ENCODE measurements around the gene C10orf62. TPM values are rescaled to one million over a fixed set of nuclear protein-coding genes. Genes with fewer than 3 reads are reported as not detected.

Gene C10orf62
- total RNA-seq, 2 donors from 2014 or later = 1.3 TPM; not detected in 1

DNA sequence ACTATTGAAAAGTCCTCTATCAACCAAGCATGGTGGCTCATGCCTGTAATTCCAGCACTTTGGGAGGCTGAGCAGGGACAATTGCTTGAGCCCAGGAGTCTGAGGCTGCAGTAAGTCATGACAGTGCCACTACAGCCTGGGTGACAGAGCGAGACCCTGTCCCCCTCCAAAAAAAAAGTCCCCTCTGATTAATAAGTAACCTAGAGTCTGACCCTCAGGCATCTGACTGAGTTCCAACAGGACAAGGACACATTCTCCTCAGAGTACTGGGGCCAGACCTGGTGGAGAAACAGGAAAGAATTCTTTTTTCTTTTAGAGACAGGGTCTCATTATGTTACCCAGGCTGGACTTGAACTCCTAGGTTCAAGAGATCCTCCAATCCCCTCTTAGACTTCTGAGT lies 33.8 kb downstream of the C10orf62 start:
- intact Hi-C loops (cut with DNase I) = no loop called here
- Histone ChIP-seq H3K36me3 (replicated peaks in 1 of 2; ENCODE audit: insufficient read depth in 1 of 2, low read depth in 2 of 2) (no peaks in the 10 kb centered on the region), H3K27me3 (no peaks in the 10 kb centered on the region), H3K27ac (peak overlapping the region in 2 of 4 donors; percentile 17 to 47), H3K4me3 (no peak overlapping the region), H3K9me3 (no peaks in the 10 kb centered on the region), H3K4me1 (peaks cover 10% of the 10 kb centered on the region)
- no peak for TF ChIP-seq POLR2A (IDR thresholded peaks at IDR 0.05)
- TF ChIP-seq, protein P1, sequence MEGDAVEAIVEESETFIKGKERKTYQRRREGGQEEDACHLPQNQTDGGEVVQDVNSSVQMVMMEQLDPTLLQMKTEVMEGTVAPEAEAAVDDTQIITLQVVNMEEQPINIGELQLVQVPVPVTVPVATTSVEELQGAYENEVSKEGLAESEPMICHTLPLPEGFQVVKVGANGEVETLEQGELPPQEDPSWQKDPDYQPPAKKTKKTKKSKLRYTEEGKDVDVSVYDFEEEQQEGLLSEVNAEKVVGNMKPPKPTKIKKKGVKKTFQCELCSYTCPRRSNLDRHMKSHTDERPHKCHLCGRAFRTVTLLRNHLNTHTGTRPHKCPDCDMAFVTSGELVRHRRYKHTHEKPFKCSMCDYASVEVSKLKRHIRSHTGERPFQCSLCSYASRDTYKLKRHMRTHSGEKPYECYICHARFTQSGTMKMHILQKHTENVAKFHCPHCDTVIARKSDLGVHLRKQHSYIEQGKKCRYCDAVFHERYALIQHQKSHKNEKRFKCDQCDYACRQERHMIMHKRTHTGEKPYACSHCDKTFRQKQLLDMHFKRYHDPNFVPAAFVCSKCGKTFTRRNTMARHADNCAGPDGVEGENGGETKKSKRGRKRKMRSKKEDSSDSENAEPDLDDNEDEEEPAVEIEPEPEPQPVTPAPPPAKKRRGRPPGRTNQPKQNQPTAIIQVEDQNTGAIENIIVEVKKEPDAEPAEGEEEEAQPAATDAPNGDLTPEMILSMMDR (IDR thresholded peaks at IDR 0.05) = no peak
- ATAC-seq = peak; percentile 50
- DNase-seq = peak in 1 of 4 donors; percentile 4
- WGBS, 2 donors = 29 to 38% methylated on average over 1 of the region's 1 CpG

DNA sequence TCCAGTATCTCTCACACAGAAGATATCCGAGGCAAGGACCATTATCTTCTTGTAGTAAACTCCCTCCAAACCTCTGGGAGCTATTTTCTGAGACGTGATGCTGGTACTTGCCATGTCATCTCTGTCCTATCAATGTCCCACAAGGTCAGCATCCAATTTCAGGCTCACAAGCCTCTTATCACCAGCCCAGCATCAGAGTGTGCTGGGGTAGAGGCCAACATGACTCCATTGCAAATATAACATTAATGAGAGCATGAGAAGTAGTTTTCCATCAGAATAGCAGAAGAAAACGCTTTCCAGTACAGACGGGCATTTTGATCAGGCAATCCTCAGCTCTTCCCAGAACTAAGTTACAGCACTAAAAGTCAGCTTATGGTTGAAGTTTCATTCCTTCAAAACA lies 38.2 kb downstream of the C10orf62 start:
- no peaks in the 10 kb centered on the region for H3K36me3 ChIP-seq (replicated peaks in 1 of 2; ENCODE audit: insufficient read depth in 1 of 2, low read depth in 2 of 2)
- intact Hi-C loops (cut with DNase I) = no loop called here
- H3K4me1 ChIP-seq = peaks cover 14% of the 10 kb centered on the region
- no peak overlapping the region for H3K27ac ChIP-seq
- H3K9me3 ChIP-seq = no peaks in the 10 kb centered on the region
- no peak overlapping the region for H3K4me3 ChIP-seq
- WGBS, 2 donors = 59 to 63% methylated on average over 4 of the region's 4 CpGs
- no peaks in the 10 kb centered on the region for H3K27me3 ChIP-seq
- TF ChIP-seq, protein P1 (IDR thresholded peaks at IDR 0.05) = no peak
- no peak for TF ChIP-seq POLR2A (IDR thresholded peaks at IDR 0.05)
- DNase-seq (no peak), ATAC-seq (no peak)

DNA sequence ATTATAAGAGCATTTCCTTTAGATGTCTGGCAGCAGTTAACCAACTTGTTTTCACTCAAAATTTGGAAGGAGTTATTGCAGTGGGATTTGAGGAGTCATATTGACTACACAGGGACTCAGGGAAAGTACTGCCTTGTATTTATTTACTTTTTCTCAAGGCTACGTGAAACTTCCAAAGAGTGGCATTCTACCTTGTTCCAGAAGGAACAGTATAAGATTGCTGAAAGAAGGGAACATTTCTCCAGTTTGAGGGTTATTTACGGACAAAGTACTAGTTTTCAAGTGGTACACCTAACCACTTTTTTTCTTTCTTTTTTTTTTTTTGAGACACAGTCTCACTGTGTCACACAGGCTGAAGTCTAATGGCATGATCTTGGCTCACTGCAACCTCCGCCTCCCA lies 38.7 kb downstream of the C10orf62 start:
- TF ChIP-seq, protein P1 (IDR thresholded peaks at IDR 0.05) = no peak
- TF ChIP-seq POLR2A (IDR thresholded peaks at IDR 0.05) = no peak
- H3K4me3 ChIP-seq = no peak overlapping the region
- intact Hi-C loops (cut with DNase I) = no loop called here
- WGBS, 2 donors = 61 to 69% methylated on average over 3 of the region's 3 CpGs
- H3K27ac ChIP-seq = no peak overlapping the region
- DNase-seq (no peak), ATAC-seq (no peak)
- H3K36me3 ChIP-seq (replicated peaks in 1 of 2; ENCODE audit: insufficient read depth in 1 of 2, low read depth in 2 of 2) = no peaks in the 10 kb centered on the region
- H3K9me3 ChIP-seq = no peaks in the 10 kb centered on the region
- H3K27me3 ChIP-seq = no peaks in the 10 kb centered on the region
- peaks cover 12% of the 10 kb centered on the region for H3K4me1 ChIP-seq

DNA sequence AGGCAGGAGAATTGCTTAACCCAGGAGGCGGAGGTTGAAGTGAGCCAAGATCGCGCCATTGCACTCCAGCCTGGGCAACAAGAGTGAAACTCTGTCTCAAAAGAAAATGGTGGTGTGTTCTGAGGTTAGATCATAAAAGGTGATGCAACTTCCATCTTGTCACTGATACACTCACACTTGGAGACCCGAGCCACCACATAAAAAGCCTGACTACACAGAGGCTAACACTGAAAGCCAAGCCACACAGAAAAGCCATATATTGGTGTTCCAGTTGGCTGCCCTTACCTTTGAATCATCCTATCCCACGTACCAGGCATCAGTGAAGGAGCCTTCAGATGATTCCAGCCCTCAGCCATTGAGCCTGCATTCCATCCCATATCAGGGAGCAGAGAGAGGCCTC lies 39.8 kb downstream of the C10orf62 start:
- DNase-seq (no peak), ATAC-seq (no peak)
- intact Hi-C loops (cut with DNase I) = no loop called here
- H3K4me3 ChIP-seq = no peak overlapping the region
- H3K4me1 ChIP-seq = peaks cover 11% of the 10 kb centered on the region
- TF ChIP-seq POLR2A (IDR thresholded peaks at IDR 0.05) = no peak
- TF ChIP-seq, protein P1 (IDR thresholded peaks at IDR 0.05) = no peak
- H3K9me3 ChIP-seq = no peaks in the 10 kb centered on the region
- WGBS, 2 donors = 91 to 95% methylated on average over 5 of the region's 5 CpGs
- no peak overlapping the region for H3K27ac ChIP-seq
- no peaks in the 10 kb centered on the region for H3K36me3 ChIP-seq (replicated peaks in 1 of 2; ENCODE audit: insufficient read depth in 1 of 2, low read depth in 2 of 2)
- H3K27me3 ChIP-seq = no peaks in the 10 kb centered on the region

DNA sequence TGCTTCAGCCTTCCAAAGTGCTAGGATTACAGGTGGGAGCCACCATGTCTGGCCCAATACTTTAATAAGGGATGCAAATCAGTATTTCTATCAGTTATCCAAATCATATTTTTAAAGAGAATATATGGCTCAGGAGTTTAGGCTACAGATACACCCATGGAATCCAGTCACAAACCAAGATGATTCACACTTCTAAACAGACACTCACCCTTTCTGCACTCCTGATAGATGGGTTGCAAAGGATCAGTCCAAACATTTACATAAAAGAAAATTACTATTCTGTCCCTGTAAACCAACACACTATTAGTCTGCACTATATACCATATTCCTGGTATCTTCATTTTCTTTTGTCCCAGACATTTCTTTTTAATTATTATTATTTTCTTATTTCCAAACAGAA lies 41.6 kb downstream of the C10orf62 start:
- TF ChIP-seq, protein P1 (IDR thresholded peaks at IDR 0.05) = no peak
- TF ChIP-seq POLR2A (IDR thresholded peaks at IDR 0.05) = no peak
- no peaks in the 10 kb centered on the region for H3K36me3 ChIP-seq (replicated peaks in 1 of 2; ENCODE audit: insufficient read depth in 1 of 2, low read depth in 2 of 2)
- ATAC-seq (no peak), DNase-seq (no peak)
- no peaks in the 10 kb centered on the region for H3K9me3 ChIP-seq
- H3K4me1 ChIP-seq = peaks cover 11% of the 10 kb centered on the region
- intact Hi-C loops (cut with DNase I) = no loop called here
- no peak overlapping the region for H3K4me3 ChIP-seq
- no peaks in the 10 kb centered on the region for H3K27me3 ChIP-seq
- H3K27ac ChIP-seq = no peak overlapping the region

Data from body of pancreas (tissue), 4 donors.